GM23248 (cell line): ENCODE results near the gene ZFPM1.
"Not testable (repeated sequence)": the region's sequence is repeated elsewhere in the genome, so short reads cannot be mapped to it uniquely, and the experiment has no call there.

Experiments
- EZH2 ChIP-seq: fragments of 200-600 bp; sonication (generic); IDR thresholded peaks from 2 replicates; pipeline ENCODE4 v1.6.1; 2018; ENCODE audit warnings: antibody characterized with exemption, mild to moderate bottlenecking; ENCODE audit not compliant: insufficient read depth, poor library complexity, severe bottlenecking
- EZH2phosphoT487 ChIP-seq: fragments of 200-600 bp; sonication (generic); IDR thresholded peaks from 2 replicates; pipeline ENCODE4 v1.6.1; 2018; ENCODE audit warnings: antibody characterized with exemption, moderate library complexity, mild to moderate bottlenecking, low read depth; ENCODE audit not compliant: insufficient read depth

GRCh38 chr16:88470696-88471095, 17.6 kb downstream of the ZFPM1 start:
- not testable (repeated sequence) for TF ChIP-seq EZH2, EZH2phosphoT487
